ENCODE data around the gene OR4K17. TPM values are rescaled to one million over a fixed set of nuclear protein-coding genes. Genes with fewer than 3 reads are reported as not detected.
"Not testable (repeated sequence)": the region's sequence is repeated elsewhere in the genome, so short reads cannot be mapped to it uniquely, and the experiment has no call there.

OR4K17 gene
- total RNA-seq, 1 donor from 2014 or later: not detected

GRCh38 chr14:20167091-20167490 is 56.6 kb downstream of the OR4K17 start:
- Histone ChIP-seq H3K27me3 (no peaks in the 10 kb centered on the region), H3K4me1 (no peaks in the 10 kb centered on the region), H3K27ac (no peak overlapping the region), H3K9me3 (peaks cover 0 to 14% of the 10 kb centered on the region in 2 donors), H3K4me3 (no peak overlapping the region), H3K36me3 (no peaks in the 10 kb centered on the region)
- no peak for DNase-seq (ENCODE audit: low spot score in 2 of 2)
- no peak for TF ChIP-seq CTCF (IDR thresholded peaks at IDR 0.05)
- intact Hi-C loops (cut with DNase I): no loop called here

GRCh38 chr14:20169852-20170251 is 59.3 kb downstream of the OR4K17 start:
- H3K4me1 ChIP-seq; H3K9me3 ChIP-seq; H3K36me3 ChIP-seq; H3K4me3 ChIP-seq; H3K27me3 ChIP-seq; H3K27ac ChIP-seq; intact Hi-C loops (cut with DNase I); DNase-seq (ENCODE audit: low spot score in 2 of 2): not testable (repeated sequence)

Other genes starting within 250 kb of the OR4K17 start
- not detected for gene OR4K2, start 235.6 kb upstream of the OR4K17 start, total RNA-seq
- gene OR4K5, start 190.1 kb upstream of the OR4K17 start, total RNA-seq: not detected
- not detected for gene OR4K1, start 179.8 kb upstream of the OR4K17 start, total RNA-seq
- gene OR4K15, start 135.1 kb upstream of the OR4K17 start, total RNA-seq: not detected
- gene OR4Q2, start 108.6 kb upstream of the OR4K17 start, total RNA-seq: not detected
- gene OR4K14, start 91.4 kb upstream of the OR4K17 start, total RNA-seq: not detected
- gene OR4K13, start 74.7 kb upstream of the OR4K17 start, total RNA-seq: not detected
- gene OR4L1, start 50.7 kb upstream of the OR4K17 start, total RNA-seq: not detected
- not detected for gene OR4N5, start 28.1 kb downstream of the OR4K17 start, total RNA-seq
- not detected for gene OR11G2, start 80.2 kb downstream of the OR4K17 start, total RNA-seq
- not detected for gene OR11H6, start 113.0 kb downstream of the OR4K17 start, total RNA-seq
- not detected for gene OR11H7, start 118.2 kb downstream of the OR4K17 start, total RNA-seq
- not detected for gene OR11H4, start 128.5 kb downstream of the OR4K17 start, total RNA-seq
- 7.8 TPM for gene TTC5, start 195.2 kb downstream of the OR4K17 start, total RNA-seq
- gene CCNB1IP1, start 222.5 kb downstream of the OR4K17 start, total RNA-seq: 12.6 TPM
- 0.32 TPM for gene PARP2, start 232.9 kb downstream of the OR4K17 start, total RNA-seq